GM12864 (cell line): Measurements from ENCODE around the gene DPYD.

Experiments used
- DNase-seq: peaks from one replicate; pipeline ENCODE4 v3.0.0-alpha.2; 2011; ENCODE audit warnings: low read depth
- H3K4me3 ChIP-seq: 2 replicates; pipeline ENCODE4 v1.5.1; 2011; ENCODE audit warnings: mild to moderate bottlenecking, low read depth, low read length, control low read depth
- TF ChIP-seq, protein P1 (sequence below): IDR thresholded peaks from 2 replicates; pipeline ENCODE4 v1.5.1; 2011; ENCODE audit warnings: low read depth, mild to moderate bottlenecking, moderate library complexity, low read length, control low read depth, inconsistent platforms; ENCODE audit errors: missing control alignments

DPYD gene

DNA sequence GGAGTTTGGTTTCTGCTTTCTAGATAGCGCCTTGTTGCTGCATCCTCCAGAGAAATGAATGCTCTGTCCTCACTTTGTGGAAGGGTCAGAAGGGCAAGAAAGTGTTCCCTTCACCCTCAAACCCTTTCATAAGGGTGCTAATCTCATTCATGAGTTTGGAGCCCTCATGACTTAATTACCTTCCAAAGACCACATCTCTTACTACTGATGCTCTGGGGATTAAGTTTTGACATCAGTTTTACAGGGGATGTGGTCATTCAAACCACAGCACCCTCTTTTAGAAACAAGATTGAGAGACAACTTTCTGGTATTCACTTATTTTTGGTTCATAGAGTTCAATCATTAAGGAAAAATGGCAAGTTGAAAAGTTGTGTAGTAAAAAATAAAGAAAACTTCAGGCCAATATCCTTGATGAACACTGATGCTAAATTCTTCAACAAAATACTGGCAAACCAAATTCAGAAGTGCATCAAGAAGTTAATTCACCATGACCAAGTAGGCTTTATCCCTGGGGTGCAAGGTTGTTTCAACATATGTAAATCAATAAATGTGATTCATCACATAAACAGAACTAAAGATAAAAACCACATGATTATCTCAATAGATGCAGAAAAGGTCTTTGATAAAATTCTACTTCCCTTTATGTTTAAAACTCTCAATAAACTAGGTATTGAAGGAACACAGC is 757.1 kb downstream of the DPYD start:
- no peak for DNase-seq
- TF ChIP-seq, protein P1, sequence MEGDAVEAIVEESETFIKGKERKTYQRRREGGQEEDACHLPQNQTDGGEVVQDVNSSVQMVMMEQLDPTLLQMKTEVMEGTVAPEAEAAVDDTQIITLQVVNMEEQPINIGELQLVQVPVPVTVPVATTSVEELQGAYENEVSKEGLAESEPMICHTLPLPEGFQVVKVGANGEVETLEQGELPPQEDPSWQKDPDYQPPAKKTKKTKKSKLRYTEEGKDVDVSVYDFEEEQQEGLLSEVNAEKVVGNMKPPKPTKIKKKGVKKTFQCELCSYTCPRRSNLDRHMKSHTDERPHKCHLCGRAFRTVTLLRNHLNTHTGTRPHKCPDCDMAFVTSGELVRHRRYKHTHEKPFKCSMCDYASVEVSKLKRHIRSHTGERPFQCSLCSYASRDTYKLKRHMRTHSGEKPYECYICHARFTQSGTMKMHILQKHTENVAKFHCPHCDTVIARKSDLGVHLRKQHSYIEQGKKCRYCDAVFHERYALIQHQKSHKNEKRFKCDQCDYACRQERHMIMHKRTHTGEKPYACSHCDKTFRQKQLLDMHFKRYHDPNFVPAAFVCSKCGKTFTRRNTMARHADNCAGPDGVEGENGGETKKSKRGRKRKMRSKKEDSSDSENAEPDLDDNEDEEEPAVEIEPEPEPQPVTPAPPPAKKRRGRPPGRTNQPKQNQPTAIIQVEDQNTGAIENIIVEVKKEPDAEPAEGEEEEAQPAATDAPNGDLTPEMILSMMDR = no peak
- no peak overlapping the region for H3K4me3 ChIP-seq

DNA sequence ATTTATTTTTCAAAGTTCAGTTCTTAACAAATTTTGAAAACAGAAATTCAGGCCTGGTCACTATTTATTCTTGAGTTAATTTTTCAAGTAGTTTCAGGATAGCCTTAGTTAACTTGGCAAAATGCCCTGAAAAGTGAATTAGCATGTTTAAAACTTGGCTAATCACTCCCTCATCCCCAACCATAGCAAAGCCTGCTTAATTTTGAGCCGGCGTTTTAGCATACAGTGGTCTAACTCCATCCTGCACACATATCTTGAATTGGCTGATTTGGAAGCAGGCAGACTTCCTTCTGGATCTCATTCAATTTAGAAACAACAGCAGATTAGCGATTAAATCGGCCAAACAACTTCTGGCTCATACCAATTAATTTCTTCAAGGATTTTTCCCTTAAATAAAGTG is 760.0 kb downstream of the DPYD start:
- DNase-seq = no peak
- no peak overlapping the region for H3K4me3 ChIP-seq
- TF ChIP-seq, protein P1 = no peak

DNA sequence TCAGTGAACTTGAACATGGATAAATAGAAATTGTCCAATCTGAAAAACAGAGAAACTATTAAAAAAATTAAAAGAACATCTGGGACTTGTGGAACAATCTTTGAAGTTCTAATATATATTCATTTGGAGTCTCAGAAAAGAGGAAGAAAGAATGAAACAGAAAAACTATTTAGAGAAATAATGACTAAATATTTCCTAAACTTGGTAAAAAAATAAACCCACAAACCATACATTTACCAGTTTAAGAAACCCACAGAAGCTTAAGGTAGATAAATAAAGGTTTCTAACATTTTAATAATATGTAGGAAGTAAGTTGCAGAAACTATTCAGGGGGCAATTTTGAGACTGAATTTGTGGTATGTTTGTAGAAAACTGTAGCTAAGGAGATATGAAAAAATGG is 761.5 kb downstream of the DPYD start:
- no peak overlapping the region for H3K4me3 ChIP-seq
- TF ChIP-seq, protein P1 = no peak
- no peak for DNase-seq

DNA sequence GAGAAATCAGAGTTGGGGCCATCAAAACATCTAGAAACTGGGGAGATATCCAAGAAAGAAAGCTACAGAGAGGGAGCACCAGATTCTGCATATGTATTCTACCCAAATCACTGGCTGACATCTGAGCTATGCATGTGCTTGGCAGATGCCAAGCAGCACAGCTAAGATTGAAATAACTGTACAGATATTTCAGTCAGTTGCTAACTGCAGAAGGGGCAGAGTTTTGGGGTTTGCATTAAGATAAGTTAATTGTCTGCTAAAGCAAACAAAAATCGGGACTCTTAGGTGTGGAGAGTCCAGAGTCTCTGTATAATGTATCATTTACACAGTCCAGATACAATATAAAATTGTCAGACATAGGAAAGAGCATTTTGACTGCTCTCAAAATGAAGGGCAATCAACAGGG is 762.1 kb downstream of the DPYD start:
- TF ChIP-seq, protein P1 = no peak
- no peak overlapping the region for H3K4me3 ChIP-seq
- DNase-seq = no peak

DNA sequence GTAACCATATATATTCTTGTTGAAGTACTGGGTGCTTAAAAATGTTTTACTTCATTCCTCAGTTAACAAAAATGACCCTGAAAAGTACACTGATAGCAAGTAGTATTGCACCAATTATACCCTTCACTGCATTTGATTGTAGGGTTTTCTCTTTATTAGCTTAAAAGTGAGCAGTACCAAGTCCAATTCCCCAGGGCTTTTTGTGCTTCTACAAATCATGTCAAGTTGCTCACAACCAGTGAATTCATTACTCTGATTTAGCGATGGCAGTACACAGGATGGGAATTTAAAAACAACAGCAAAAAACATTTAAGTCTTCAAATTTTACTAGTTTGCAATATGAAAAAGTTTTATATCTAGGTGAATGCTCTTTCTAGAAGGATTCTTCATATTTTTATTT is 762.8 kb downstream of the DPYD start:
- no peak for DNase-seq
- TF ChIP-seq, protein P1 = no peak
- H3K4me3 ChIP-seq = no peak overlapping the region

DNA sequence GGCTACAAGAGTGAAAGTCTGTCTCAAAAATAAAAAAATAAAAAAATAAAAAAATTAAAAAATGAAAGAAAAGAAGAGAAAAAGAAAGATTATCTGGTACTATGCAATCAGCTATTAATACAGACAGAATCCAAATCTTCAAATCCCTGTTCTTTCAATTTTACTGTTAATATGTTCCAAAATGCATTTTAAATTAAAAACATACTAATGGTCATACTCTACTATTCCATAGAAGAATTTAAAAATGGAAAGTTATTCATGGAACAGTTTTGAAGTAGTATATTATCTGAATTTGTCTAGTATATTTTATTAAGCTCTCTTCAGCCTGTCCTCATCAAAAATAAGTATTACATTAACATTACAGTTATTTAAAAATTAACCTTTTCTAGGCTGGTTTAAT is 769.2 kb downstream of the DPYD start:
- TF ChIP-seq, protein P1 = no peak
- H3K4me3 ChIP-seq = no peak overlapping the region
- DNase-seq = no peak

DNA sequence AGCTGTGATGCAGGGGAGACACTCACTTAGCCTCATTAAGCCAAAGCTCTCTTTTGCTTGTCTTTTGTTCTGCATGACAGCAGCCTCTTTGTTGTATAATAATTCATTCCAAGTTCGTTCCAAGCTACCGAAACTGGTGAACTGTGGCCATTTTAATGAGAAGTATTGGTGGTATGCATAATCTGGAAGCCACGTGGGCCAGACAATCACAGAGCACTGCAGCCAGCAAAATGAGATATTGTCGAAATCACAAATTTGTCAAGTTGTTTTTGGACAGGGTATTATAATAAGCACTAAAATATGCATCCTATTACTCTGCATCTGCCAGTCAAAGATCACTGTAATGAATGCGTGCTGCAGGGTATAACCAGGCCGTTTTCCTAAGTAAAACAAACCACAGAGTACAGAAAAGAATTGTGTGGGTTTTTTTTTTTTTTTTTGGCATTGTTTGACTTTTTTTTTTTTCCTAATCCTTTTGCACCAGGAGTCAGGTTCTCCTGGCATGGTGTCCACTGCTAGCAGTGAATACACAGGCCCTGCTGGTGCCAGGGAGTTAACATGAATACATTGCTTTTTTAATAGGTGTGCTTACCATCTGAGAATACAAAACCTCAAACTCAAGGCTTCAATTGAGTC is 775.4 kb downstream of the DPYD start:
- DNase-seq = no peak
- TF ChIP-seq, protein P1 = no peak
- no peak overlapping the region for H3K4me3 ChIP-seq
